SK-N-DZ (cell line): ENCODE results near the gene HSPA12B.

Experiments
- DNase-seq: peaks from one replicate; pipeline ENCODE4 v3.0.0-alpha.2; 2015; ENCODE audit warnings: low spot score

The HSPA12B gene

GRCh38 chr20:3729811-3730540 lies 2.5 kb upstream of the HSPA12B start:
- DNase-seq, result no peak

GRCh38 chr20:3730803-3731672 lies 1.4 kb upstream of the HSPA12B start:
- DNase-seq, result peak; percentile 58

- DNase-seq, result no peak
Measured at GRCh38 chr20:3731944-3732326, 550 bp upstream of the HSPA12B start.

GRCh38 chr20:3733119-3733995 lies 872 bp downstream of the HSPA12B start:
- DNase-seq, result no peak

GRCh38 chr20:3734111-3734843 lies 1.8 kb downstream of the HSPA12B start:
- no peak for DNase-seq

GRCh38 chr20:3735768-3736167 lies 3.3 kb downstream of the HSPA12B start:
- DNase-seq, result no peak

- DNase-seq, result no peak
Measured at GRCh38 chr20:3738111-3739053, 5.9 kb downstream of the HSPA12B start.

GRCh38 chr20:3739054-3739925 lies 6.8 kb downstream of the HSPA12B start:
- DNase-seq, result no peak

GRCh38 chr20:3739926-3740451 lies 7.5 kb downstream of the HSPA12B start:
- no peak for DNase-seq

- DNase-seq, result no peak
Measured at GRCh38 chr20:3740615-3741301, 8.3 kb downstream of the HSPA12B start.

- no peak for DNase-seq
Measured at GRCh38 chr20:3741836-3742458, 9.5 kb downstream of the HSPA12B start.

GRCh38 chr20:3743251-3743650 lies 10.8 kb downstream of the HSPA12B start:
- DNase-seq, result no peak

- no peak for DNase-seq
Measured at GRCh38 chr20:3744037-3744436, 11.6 kb downstream of the HSPA12B start.

- DNase-seq, result no peak
Measured at GRCh38 chr20:3744806-3745685, 12.6 kb downstream of the HSPA12B start.

- no peak for DNase-seq
Measured at GRCh38 chr20:3745686-3746173, 13.2 kb downstream of the HSPA12B start.

- DNase-seq, result no peak
Measured at GRCh38 chr20:3747471-3747870, 15.0 kb downstream of the HSPA12B start.

- no peak for DNase-seq
Measured at GRCh38 chr20:3748073-3748472, 15.6 kb downstream of the HSPA12B start.
